Vagina (tissue), 2 donors: ENCODE measurements around the gene DND1. TPM values are rescaled to one million over a fixed set of nuclear protein-coding genes. Genes with fewer than 3 reads are reported as not detected.
"Not testable (repeated sequence)": the region's sequence is repeated elsewhere in the genome, so short reads cannot be mapped to it uniquely, and the experiment has no call there.

Source experiments
- DNase-seq, 2 donors: peaks; one replicate each; pipeline ENCODE4 v3.0.0-alpha.2; 2017; ENCODE audit errors: extremely low spot score in 2 of 2
- H3K27ac ChIP-seq: fragments of 200-600 bp; sonication (generic); one replicate; pipeline ENCODE4 v1.5.1; 2019
- H3K27me3 ChIP-seq: fragments of 200-600 bp; sonication (generic); one replicate; pipeline ENCODE4 v1.5.1; 2019
- H3K36me3 ChIP-seq, 2 donors: fragments of 200-600 bp; sonication (generic); one replicate each; pipeline ENCODE4 v1.5.1; 2017 to 2019
- H3K4me1 ChIP-seq: fragments of 200-600 bp; sonication (generic); one replicate; pipeline ENCODE4 v1.5.1; 2019
- H3K4me3 ChIP-seq, 2 donors: fragments of 200-600 bp; sonication (generic); 1 replicate in 1 of 2; 2 replicates in 1 of 2; pipeline ENCODE4 v1.5.1; 2016 to 2019
- H3K9me3 ChIP-seq: fragments of 200-600 bp; sonication (generic); one replicate; pipeline ENCODE4 v1.5.1; 2019
- CTCF ChIP-seq, 3 experiments: fragments of 450-650 bp in 2 of 3; fragments of 200-600 bp in 1 of 3; sonication (generic) in 1 of 3; IDR thresholded peaks; one replicate each; pipeline ENCODE4 v1.5.1; 2017 to 2019; ENCODE audit warnings: antibody characterized with exemption in 3 of 3, mild to moderate bottlenecking in 2 of 3, moderate library complexity in 2 of 3
- POLR2A ChIP-seq, 2 donors: fragments of 450-650 bp; IDR thresholded peaks; one replicate each; pipeline ENCODE4 v1.6.1; 2017; ENCODE audit warnings: antibody characterized with exemption in 2 of 2, mild to moderate bottlenecking in 2 of 2, moderate library complexity in 2 of 2
- POLR2AphosphoS5 ChIP-seq, 2 donors: sonication (generic); formaldehyde crosslinking; IDR thresholded peaks; one replicate each; pipeline ENCODE4 v1.9.0; 2017; ENCODE audit warnings: antibody characterized with exemption in 2 of 2, mild to moderate bottlenecking in 2 of 2, low read depth in 1 of 2; ENCODE audit not compliant: insufficient read depth in 1 of 2
- intact Hi-C: fragments of 100-400 bp; cut with DNase I; formaldehyde crosslinking; loops from one replicate; pipeline ENCODE4 v1.15.1; 2023
- total RNA-seq: library from RNA; depleted of rRNA; stranded (reverse); fragments of >200 nt; gene quantifications from one replicate; pipeline ENCODE4 v1.2.3, GENCODE V29; 2016

DND1 gene
- total RNA-seq, 1 donor from 2014 or later: 2.9 TPM

- Histone ChIP-seq H3K27me3 (no peaks in the 10 kb centered on the region), H3K36me3 (peaks cover 0 to 2% of the 10 kb centered on the region in 2 donors), H3K4me1 (peaks cover 3% of the 10 kb centered on the region), H3K4me3 (no peak overlapping the region), H3K27ac (peak overlapping the region; percentile 96), H3K9me3 (no peaks in the 10 kb centered on the region)
- TF ChIP-seq POLR2AphosphoS5 (IDR thresholded peaks at IDR 0.05; ENCODE audit: insufficient read depth in 1 of 2, low read depth in 1 of 2) (no peak), CTCF (IDR thresholded peaks at IDR 0.05) (no peak), POLR2A (IDR thresholded peaks at IDR 0.05) (no peak)
- intact Hi-C loops: no loop called here
- DNase-seq: no peak
Measured at GRCh38 chr5:140711794-140712193, 38.4 kb upstream of the DND1 start.

GRCh38 chr5:140710899-140711552 lies 37.6 kb upstream of the DND1 start:
- Histone ChIP-seq H3K36me3 (peaks cover 0 to 9% of the 10 kb centered on the region in 2 donors), H3K9me3 (no peaks in the 10 kb centered on the region), H3K27ac (peak overlapping the region; percentile 96), H3K4me1 (peaks cover 3% of the 10 kb centered on the region), H3K27me3 (no peaks in the 10 kb centered on the region), H3K4me3 (peak overlapping the region; percentile 55 to 66)
- TF ChIP-seq CTCF (IDR thresholded peaks at IDR 0.05) (no peak), POLR2A (IDR thresholded peaks at IDR 0.05) (peak in 1 of 2 donors; percentile 5), POLR2AphosphoS5 (IDR thresholded peaks at IDR 0.05; ENCODE audit: insufficient read depth in 1 of 2, low read depth in 1 of 2) (peak; percentile 69 to 90)
- intact Hi-C loops: no loop called here
- DNase-seq: peak in 1 of 2 donors; percentile 98

GRCh38 chr5:140708787-140709186 lies 35.4 kb upstream of the DND1 start:
- H3K27ac ChIP-seq, H3K4me3 ChIP-seq, DNase-seq, H3K27me3 ChIP-seq, H3K9me3 ChIP-seq, intact Hi-C loops, H3K4me1 ChIP-seq: not testable (repeated sequence)
- H3K36me3 ChIP-seq: peaks cover 3 to 30% of the 10 kb centered on the region in 2 donors

- Histone ChIP-seq H3K4me3 (no peak overlapping the region), H3K4me1 (peaks cover 3% of the 10 kb centered on the region), H3K36me3 (peaks cover 3 to 40% of the 10 kb centered on the region in 2 donors), H3K9me3 (no peaks in the 10 kb centered on the region), H3K27me3 (no peaks in the 10 kb centered on the region), H3K27ac (no peak overlapping the region)
- TF ChIP-seq POLR2AphosphoS5 (IDR thresholded peaks at IDR 0.05; ENCODE audit: insufficient read depth in 1 of 2, low read depth in 1 of 2): no peak
- TF ChIP-seq POLR2A (IDR thresholded peaks at IDR 0.05): no peak
- no peak for TF ChIP-seq CTCF (IDR thresholded peaks at IDR 0.05)
- intact Hi-C loops: no loop called here
- no peak for DNase-seq
Measured at GRCh38 chr5:140707812-140708211, 34.4 kb upstream of the DND1 start.

- no peak for TF ChIP-seq CTCF (IDR thresholded peaks at IDR 0.05)
- TF ChIP-seq POLR2AphosphoS5 (IDR thresholded peaks at IDR 0.05; ENCODE audit: insufficient read depth in 1 of 2, low read depth in 1 of 2): peak; percentile 73 to 99
- TF ChIP-seq POLR2A (IDR thresholded peaks at IDR 0.05): peak in 1 of 2 donors; percentile 45
- Histone ChIP-seq H3K9me3 (no peaks in the 10 kb centered on the region), H3K27me3 (no peaks in the 10 kb centered on the region), H3K4me1 (peaks cover 15% of the 10 kb centered on the region), H3K27ac (peak within 1 kb of the TSS; percentile 68), H3K36me3 (peaks cover 3 to 77% of the 10 kb centered on the region in 2 donors), H3K4me3 (peak within 1 kb of the TSS; percentile 68 to 87)
- DNase-seq: peak in 1 of 2 donors; percentile 96
- intact Hi-C loops: no loop called here
Measured at GRCh38 chr5:140700177-140701144, 27.1 kb upstream of the DND1 start, which contains the start of gene ZMAT2. Gene ZMAT2, plus strand, starts transcription at chr5:140700447. Its CDS starts 14 bp downstream, at chr5:140700461.
